Fibroblast of lung (primary cell): ENCODE results near the gene SPATA12. TPM values are rescaled to one million over a fixed set of nuclear protein-coding genes. Genes with fewer than 3 reads are reported as not detected.
A peak's percentile ranks its signal among the peaks of the same experiment; 100 is the strongest.

Experiments
- DNase-seq, 2 donors: peaks; one replicate each; pipeline versions ENCODE4 v3.0.0 to v3.0.0-alpha.2; 2010; ENCODE audit warnings: low read depth in 2 of 2
- H2AFZ ChIP-seq: 2 replicates; pipeline ENCODE4 v1.5.1; 2012; ENCODE audit warnings: low read length, control low read depth, inconsistent platforms
- H3K27ac ChIP-seq: 2 replicates; pipeline ENCODE4 v1.5.1; 2011; ENCODE audit warnings: low read length, control low read depth; ENCODE audit not compliant: insufficient read depth
- H3K27me3 ChIP-seq: 2 replicates; pipeline ENCODE4 v1.5.1; 2011; ENCODE audit warnings: mild to moderate bottlenecking, low read length; ENCODE audit not compliant: control insufficient read depth, insufficient read depth
- H3K36me3 ChIP-seq: 2 replicates; pipeline ENCODE4 v1.5.1; 2011; ENCODE audit warnings: low read length; ENCODE audit not compliant: control insufficient read depth, insufficient read depth
- H3K4me1 ChIP-seq: 2 replicates; pipeline ENCODE4 v1.5.1; 2011; ENCODE audit warnings: low read length; ENCODE audit not compliant: control insufficient read depth, insufficient read depth; ENCODE audit errors: extremely low read depth
- H3K4me2 ChIP-seq: 2 replicates; pipeline ENCODE4 v1.5.1; 2011; ENCODE audit warnings: low read length, control low read depth; ENCODE audit not compliant: insufficient read depth; ENCODE audit errors: extremely low read depth
- H3K4me3 ChIP-seq, 4 experiments: fragments of 200-600 bp in 1 of 4; sonication (generic) in 1 of 4; replicated peaks in 1 of 4; 2 replicates each; pipeline ENCODE4 v1.5.1; 2011 to 2016; ENCODE audit warnings: low read length in 4 of 4, low read depth in 3 of 4, mild to moderate bottlenecking in 3 of 4, control low read depth in 2 of 4, inconsistent platforms in 1 of 4, mixed read lengths in 1 of 4; ENCODE audit not compliant: insufficient read depth in 1 of 4; ENCODE audit errors: control extremely low read depth in 1 of 4
- H3K79me2 ChIP-seq: 2 replicates; pipeline ENCODE4 v1.5.1; 2012; ENCODE audit warnings: mild to moderate bottlenecking, low read length, inconsistent platforms; ENCODE audit not compliant: control insufficient read depth, insufficient read depth
- H3K9ac ChIP-seq: 2 replicates; pipeline ENCODE4 v1.5.1; 2011; ENCODE audit warnings: mild to moderate bottlenecking, low read length, control low read depth; ENCODE audit not compliant: insufficient read depth
- H3K9me3 ChIP-seq: 2 replicates; pipeline ENCODE4 v1.5.1; 2012; ENCODE audit warnings: low read depth, low read length; ENCODE audit not compliant: control insufficient read depth, insufficient read depth
- H4K20me1 ChIP-seq: 2 replicates; pipeline ENCODE4 v1.5.1; 2011; ENCODE audit warnings: low read length; ENCODE audit not compliant: control insufficient read depth, insufficient read depth; ENCODE audit errors: extremely low read depth
- CTCF ChIP-seq, 2 donors: IDR thresholded peaks in 1 of 2; conservative IDR thresholded peaks in 1 of 2; 1 replicate in 1 of 2; 2 replicates in 1 of 2; pipeline ENCODE4 v1.5.1; 2011 to 2012; ENCODE audit warnings: low read length in 2 of 2, control low read depth in 1 of 2, inconsistent platforms in 1 of 2, low read depth in 1 of 2, mild to moderate bottlenecking in 1 of 2
- EZH2 ChIP-seq: IDR thresholded peaks from 2 replicates; pipeline ENCODE4 v1.5.1; 2012; ENCODE audit warnings: low read length, control low read depth, mild to moderate bottlenecking; ENCODE audit errors: missing control alignments
- polyA plus RNA-seq, 2 donors: library from polyadenylated mRNA; depleted of rRNA in 1 of 2; stranded (reverse) in 1 of 2; unstranded in 1 of 2; fragments of >200 nt; gene quantifications; 2 replicates each; pipeline ENCODE4 v1.2.1, GENCODE V29; 2011 to 2012; ENCODE audit warnings: missing spikeins in 1 of 2
- total RNA-seq: library from RNA; depleted of rRNA; stranded (reverse); fragments of >200 nt; gene quantifications from 2 replicates; pipeline ENCODE4 v1.2.1, GENCODE V29; 2014

Gene SPATA12
- total and polyA plus RNA-seq, 2 donors (not counting 1 experiment from before 2014, with no cell fraction given) = not detected

GRCh38 chr3:57112206-57112605 lies 51.7 kb downstream of the SPATA12 start:
- no peak for DNase-seq
- H2AFZ ChIP-seq = no peak overlapping the region
- no peaks in the 10 kb centered on the region for H3K4me1 ChIP-seq
- TF ChIP-seq EZH2 (no peak), CTCF (conservative IDR thresholded peaks at IDR 0.05 in 1 of 2, IDR thresholded peaks at IDR 0.05 in 1 of 2; ENCODE audit: low read depth in 1 of 2, low read length in 2 of 2) (peak; percentile 15 to 22)
- no peak overlapping the region for H3K9ac ChIP-seq
- no peaks in the 10 kb centered on the region for H3K79me2 ChIP-seq
- no peak overlapping the region for H3K4me2 ChIP-seq
- no peaks in the 10 kb centered on the region for H4K20me1 ChIP-seq
- H3K27ac ChIP-seq = no peak overlapping the region
- no peak overlapping the region for H3K4me3 ChIP-seq
- H3K27me3 ChIP-seq = no peaks in the 10 kb centered on the region
- H3K36me3 ChIP-seq = no peaks in the 10 kb centered on the region
- H3K9me3 ChIP-seq = no peaks in the 10 kb centered on the region

GRCh38 chr3:57116501-57116900 lies 56.0 kb downstream of the SPATA12 start:
- TF ChIP-seq CTCF (conservative IDR thresholded peaks at IDR 0.05 in 1 of 2, IDR thresholded peaks at IDR 0.05 in 1 of 2; ENCODE audit: low read depth in 1 of 2, low read length in 2 of 2) (no peak), EZH2 (no peak)
- no peak overlapping the region for H3K27ac ChIP-seq
- no peaks in the 10 kb centered on the region for H3K27me3 ChIP-seq
- no peaks in the 10 kb centered on the region for H3K9me3 ChIP-seq
- no peak for DNase-seq
- H4K20me1 ChIP-seq = no peaks in the 10 kb centered on the region
- no peak overlapping the region for H3K4me2 ChIP-seq
- H3K4me3 ChIP-seq = no peak overlapping the region
- H3K79me2 ChIP-seq = no peaks in the 10 kb centered on the region
- H3K4me1 ChIP-seq = no peaks in the 10 kb centered on the region
- no peaks in the 10 kb centered on the region for H3K36me3 ChIP-seq
- H3K9ac ChIP-seq = no peak overlapping the region
- no peak overlapping the region for H2AFZ ChIP-seq

- Histone ChIP-seq H3K4me2 (no peak overlapping the region), H3K79me2 (no peaks in the 10 kb centered on the region), H3K4me1 (no peaks in the 10 kb centered on the region), H4K20me1 (no peaks in the 10 kb centered on the region), H2AFZ (no peak overlapping the region), H3K9ac (no peak overlapping the region), H3K9me3 (no peaks in the 10 kb centered on the region), H3K4me3 (no peak overlapping the region), H3K36me3 (no peaks in the 10 kb centered on the region), H3K27ac (no peak overlapping the region), H3K27me3 (no peaks in the 10 kb centered on the region)
- TF ChIP-seq CTCF (conservative IDR thresholded peaks at IDR 0.05 in 1 of 2, IDR thresholded peaks at IDR 0.05 in 1 of 2; ENCODE audit: low read depth in 1 of 2, low read length in 2 of 2) = no peak
- no peak for TF ChIP-seq EZH2
- DNase-seq = no peak
These were observed 57.8 kb downstream of the SPATA12 start for GRCh38 chr3:57118254-57118653.
